NCI-H1092 (cell line): ENCODE data around the gene PGGHG.
"Not testable (repeated sequence)": the region's sequence is repeated elsewhere in the genome, so short reads cannot be mapped to it uniquely, and the experiment has no call there.

Experiments used
- DNase-seq: peaks from one replicate; lab custom pipeline; 2025; lab: John Stamatoyannopoulos, UW

Gene PGGHG

GRCh38 chr11:285021-285893 is 3.7 kb upstream of the PGGHG start:
- no peak for DNase-seq

- DNase-seq = no peak
These were observed 3.1 kb upstream of the PGGHG start for GRCh38 chr11:285894-286220.

DNA sequence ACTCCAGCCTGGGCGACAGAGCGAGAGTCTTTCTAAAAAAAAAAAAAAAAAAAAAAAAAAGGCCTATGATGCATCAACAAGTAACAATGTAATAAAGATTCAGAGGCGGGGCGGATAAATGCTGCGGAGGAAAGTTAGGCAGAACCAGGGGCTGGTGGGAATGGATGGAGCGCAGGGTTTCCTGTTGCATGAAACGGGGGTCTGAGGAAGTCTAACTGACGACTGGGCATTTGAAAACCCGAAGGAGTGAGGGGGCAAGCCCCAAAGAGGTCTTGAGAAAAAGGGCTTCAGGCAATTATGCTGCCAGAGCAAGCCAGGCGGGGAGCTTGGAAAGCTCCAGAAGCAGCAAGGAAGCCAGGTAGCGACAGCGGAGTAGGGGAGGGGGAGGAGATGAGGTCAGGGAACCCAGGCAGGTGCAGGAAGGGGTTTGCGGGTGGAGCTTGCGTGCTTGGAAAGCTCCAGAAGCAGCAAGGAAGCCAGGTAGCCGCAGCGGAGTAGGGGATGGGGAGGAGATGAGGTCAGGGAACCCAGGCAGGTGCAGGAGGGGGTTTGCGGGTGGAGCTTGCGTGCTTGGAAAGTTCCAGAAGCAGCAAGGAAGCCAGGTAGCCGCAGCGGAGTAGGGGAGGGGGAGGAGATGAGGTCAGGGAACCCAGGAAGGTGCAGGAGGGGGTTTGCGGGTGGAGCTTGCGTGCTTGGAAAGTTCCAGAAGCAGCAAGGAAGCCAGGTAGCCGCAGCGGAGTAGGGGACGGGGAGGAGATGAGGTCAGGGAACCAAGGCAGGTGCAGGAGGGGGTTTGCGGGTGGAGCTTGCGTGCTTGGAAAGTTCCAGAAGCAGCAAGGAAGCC is 1.7 kb upstream of the PGGHG start:
- DNase-seq = not testable (repeated sequence)

DNA sequence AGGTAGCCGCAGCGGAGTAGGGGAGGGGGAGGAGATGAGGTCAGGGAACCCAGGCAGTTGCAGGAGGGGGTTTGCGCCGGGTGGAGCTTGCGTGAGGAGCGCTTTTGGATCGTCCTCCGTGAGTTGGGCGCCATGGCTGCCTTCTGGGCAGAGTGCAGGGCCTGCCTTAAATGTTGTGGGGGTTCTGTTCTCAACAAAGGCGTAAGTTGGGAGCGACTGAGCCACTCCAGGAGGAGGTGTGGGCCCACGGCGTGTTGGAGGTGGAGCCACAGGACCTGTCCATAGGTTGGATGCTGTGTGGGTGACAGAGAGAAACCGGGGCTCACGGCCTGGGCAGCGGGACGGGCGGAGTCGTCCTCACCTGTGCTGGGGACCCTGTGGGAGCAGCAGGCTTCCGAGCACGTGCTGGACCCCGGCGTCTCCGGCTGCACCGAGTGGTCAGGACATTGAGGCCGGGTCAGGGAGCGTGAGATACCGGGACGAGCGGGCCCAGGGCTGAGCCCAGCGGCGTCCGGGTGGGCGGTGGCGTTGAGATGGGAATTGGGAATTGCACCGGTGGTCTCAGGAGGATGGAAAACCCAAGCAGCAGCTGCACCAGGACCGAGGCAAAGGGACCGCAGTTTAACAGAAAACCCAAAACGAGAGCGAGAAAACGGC is 977 bp upstream of the PGGHG start:
- no peak for DNase-seq

- no peak for DNase-seq
These were observed 429 bp downstream of the PGGHG start for GRCh38 chr11:289398-289711.

DNA sequence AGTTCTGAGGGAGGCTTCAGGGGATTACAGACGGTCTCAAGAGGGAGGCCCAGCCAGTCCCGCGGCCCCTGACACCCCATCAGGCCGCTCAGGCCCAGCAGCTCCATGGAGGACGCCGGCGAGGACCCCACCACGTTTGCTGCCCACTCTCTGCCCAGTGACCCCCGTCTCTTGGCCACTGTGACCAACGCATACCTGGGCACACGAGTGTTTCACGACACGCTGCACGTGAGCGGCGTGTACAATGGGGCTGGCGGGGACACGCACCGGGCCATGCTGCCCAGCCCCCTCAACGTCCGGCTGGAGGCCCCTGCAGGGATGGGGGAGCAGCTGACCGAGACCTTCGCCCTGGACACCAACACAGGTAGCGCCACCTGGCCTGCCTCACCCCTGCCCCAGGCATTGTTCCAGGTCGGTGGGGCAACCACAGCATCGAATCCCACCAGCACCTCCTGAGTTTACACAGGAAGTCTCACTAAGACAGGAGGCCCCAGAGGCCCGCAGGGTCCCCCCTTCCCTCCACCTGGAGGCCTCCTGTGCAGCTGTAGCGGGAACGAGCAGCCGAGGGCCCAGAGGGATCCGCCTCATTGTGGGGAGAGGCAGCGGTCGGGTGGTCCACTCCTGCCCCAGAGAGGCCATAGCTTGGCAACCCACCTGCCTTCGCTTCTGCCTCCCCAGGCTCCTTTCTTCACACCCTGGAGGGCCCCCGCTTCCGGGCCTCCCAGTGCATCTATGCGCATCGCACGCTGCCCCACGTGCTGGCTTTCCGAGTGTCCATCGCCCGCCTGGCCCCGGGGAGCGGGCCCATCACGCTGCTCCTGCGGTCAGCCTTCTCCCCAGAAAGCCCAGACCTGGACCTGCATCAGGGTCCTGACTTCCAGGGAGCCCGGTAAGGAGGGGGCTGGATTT is 1.0 kb downstream of the PGGHG start:
- no peak for DNase-seq

DNA sequence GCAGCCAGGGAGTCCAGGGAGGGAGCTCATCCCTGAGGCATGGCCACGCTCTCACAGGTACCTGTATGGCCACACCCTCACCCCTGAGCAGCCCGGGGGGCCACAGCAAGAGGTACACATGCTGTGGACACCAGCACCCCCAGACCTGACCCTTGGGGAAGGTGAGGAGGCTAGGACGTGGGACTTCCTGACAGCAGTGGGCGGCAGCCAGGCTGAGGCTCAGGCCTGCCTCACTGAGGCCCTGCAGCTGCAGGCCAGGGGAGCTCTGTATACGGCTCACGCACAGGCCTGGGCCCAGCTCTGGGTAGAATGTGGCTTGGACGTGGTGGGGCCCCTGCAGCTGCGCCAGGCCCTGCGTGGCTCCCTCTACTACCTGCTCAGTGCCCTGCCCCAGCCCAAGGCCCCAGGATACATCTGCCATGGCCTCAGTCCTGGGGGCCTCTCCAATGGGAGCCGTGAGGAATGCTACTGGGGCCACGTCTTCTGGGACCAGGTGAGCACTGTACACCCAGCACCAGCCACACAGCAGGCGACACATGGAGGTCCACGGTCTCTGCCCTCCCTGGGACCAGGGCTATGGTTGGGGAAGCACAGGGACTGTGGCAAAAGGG is 1.8 kb downstream of the PGGHG start:
- no peak for DNase-seq

DNA sequence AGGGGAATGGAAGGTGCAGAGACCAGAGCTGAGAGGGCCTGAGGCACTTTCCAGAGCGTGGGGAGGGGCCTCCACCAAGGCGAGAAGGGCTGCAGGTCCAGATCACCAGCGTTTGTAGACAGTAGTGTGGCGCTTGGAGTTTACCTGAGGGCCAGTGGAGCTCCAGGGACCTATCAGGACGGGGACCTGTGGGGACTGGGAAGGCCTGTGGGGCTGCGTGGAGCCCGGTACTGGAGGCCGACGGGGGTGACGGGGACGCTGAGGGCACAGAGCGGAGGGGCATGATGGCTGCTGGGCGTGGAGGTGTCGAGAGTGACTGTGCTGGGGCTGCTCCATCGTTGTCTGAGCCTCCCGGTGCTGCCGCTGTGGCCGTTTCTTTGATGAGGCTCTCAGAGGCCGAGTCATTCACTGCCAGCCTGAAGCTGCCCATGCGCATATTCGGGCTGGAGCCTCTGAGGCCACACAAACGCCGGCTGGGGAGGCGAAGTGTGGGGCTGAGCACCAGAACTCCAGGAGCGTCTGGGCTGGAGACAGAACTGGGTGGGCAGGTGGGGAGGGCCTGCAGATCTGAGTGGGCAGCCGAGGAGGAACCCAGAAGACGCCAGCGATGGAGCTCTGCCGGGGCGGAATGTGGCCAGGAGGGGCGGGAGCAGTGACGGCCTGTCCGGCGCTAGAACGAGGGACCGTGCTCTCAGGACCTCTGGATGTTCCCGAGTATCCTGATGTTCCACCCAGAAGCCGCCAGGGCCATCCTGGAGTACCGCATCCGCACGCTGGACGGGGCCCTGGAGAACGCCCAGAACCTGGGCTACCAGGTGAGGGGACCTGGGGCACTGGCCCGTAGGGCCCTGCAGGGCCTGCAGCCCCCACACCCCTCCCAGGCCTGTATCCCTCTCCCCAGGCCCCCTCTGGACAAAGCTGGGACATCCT is 2.6 kb downstream of the PGGHG start:
- DNase-seq = no peak

DNA sequence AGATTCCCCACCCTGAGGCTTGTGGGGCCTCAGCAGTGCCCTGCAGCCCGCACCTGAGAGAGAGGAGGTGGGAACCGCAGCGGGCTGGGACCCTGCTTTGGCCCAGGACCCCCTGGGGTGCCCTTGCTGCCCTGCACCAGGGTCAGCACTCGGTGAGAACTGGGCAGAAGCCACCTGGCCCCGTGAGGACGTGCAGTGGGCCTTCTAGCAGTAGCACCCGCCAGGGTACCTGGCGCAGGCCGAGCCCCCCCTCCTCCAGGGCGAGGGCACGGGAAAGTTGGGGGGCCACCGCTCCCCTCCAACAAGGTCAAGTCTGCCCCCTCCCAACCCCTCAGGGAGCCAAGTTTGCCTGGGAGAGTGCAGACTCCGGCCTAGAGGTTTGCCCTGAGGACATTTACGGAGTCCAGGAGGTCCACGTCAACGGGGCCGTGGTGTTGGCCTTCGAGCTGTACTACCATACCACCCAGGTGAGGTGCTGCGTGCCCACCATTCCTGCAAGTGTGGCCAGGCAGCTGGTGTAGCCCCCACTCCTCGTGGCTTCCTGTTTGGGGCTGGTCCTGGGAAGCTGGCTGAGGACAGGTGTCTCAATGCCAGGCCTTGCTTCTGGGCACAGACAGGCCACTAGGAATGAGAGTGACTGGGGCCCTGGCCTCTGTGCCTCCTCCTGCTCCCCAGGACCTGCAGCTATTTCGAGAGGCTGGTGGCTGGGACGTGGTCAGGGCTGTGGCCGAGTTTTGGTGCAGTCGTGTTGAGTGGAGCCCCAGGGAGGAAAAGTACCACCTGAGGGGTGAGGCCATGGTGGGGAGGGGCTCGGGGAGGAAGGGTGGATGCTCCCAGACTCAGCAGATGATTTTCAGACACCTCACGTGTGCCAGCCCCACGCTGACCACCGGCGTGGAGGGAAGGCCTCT is 3.5 kb downstream of the PGGHG start:
- no peak for DNase-seq

DNA sequence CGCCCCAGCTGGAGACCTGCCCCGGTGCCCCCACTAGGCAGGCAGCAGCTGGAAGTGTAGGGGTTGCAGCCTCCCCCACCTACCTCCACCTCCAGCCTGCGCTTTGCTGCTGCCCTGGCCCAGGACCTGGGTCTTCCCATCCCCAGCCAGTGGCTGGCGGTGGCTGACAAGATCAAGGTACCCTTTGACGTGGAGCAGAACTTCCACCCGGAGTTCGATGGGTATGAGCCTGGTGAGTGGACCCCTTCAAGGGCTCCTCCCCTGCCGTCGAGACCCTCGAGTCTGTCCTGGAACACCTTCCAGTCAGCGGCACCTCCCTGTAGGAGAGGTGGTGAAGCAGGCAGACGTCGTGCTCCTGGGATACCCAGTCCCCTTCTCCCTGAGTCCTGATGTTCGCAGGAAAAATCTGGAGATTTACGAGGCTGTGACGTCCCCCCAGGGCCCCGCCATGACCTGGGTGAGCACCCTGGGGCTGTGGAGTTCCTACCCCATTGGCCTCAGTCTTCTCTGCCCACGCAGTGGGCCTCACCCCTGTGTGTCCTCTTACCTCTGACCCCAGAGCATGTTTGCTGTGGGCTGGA is 4.4 kb downstream of the PGGHG start:
- no peak for DNase-seq

DNA sequence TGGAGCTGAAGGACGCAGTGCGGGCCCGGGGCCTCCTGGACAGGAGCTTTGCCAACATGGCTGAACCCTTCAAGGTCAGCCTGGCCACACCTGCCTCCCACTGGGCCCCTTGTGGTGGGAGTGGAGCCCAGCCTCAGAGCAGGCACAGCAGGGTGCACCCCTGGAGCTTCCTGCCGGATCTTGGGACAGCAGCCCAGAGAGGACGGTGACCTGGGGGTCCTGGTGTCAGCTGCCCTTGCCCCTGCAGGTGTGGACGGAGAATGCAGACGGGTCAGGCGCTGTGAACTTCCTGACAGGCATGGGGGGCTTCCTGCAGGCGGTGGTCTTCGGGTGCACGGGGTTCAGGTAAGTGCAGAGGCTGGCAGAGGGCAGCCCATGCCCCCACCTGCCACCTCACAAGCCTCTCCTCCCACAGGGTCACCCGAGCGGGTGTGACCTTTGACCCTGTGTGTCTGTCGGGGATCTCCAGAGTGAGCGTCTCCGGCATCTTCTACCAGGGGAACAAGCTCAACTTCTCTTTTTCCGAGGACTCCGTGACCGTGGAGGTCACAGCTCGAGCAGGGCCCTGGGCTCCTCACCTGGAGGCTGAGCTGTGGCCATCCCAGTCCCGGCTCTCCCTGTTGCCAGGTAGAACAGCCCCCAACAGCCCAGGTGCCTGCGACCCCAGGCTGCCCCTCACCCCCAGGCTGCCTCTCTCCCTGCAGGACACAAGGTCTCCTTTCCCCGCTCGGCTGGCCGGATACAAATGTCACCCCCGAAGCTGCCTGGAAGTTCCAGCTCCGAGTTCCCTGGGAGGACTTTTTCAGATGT is 5.1 kb downstream of the PGGHG start:
- no peak for DNase-seq

DNA sequence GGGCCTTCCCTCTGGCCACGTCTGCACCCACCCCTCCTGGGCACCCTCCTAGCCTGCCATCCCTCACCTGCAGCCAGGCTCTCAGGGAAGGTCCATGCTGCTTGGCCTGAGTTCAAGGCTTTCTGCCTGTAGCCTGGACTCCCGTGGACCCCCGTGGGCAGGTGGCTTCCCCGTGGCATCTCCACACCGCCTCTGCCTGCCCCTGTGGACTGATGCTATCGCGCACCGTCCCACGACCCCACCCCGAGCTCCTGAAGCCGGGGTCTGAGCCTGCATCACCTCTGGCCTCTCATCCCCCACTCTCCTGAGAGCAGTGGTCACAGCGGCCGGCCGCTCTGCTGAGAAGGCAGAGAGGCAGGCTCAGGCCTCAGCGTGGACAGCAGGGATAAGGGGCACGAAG is 5.9 kb downstream of the PGGHG start:
- no peak for DNase-seq

- no peak for DNase-seq
These were observed 6.6 kb downstream of the PGGHG start for GRCh38 chr11:295351-296170.

DNA sequence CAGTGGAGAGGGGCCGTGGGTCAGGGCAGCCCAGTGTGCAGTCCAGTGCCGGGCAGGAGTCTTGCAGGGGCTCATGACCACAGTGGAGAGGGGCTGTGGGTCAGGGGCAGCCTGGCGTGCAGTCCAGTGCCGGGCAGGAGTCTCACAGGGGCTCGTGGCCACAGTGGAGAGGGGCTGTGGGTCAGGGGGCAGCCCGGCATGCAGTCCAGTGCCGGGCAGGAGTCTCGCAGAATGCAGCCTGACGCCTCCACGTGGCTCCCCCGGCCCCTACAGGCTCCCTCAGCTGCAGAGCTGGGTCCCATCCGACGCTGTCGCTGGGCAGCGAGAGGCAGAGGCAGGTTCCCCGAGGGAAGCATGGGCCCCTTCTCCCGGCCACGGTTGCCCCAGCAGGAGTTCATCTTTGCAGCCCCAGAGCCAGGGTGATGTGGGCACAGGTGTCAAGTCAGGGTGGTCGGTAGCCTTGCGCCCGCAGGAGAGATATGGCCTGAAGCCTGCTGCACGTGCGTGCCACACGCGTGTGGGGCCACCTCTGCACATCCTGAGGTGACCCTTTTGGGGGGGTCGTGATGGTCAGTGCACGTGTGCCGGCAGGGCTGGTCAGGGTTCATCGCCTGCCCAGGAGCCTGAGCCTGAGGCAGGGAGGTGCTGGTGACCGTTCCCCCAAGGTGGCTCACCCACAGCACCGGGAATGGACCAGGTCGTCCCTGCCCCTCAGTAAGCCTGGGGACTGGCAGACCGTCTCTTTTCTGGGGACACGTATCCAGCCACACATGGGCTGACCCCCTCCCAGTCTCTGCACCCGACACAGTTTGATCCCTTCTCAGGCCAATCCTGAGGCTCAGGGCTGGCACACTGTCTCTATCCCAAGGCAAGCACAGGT is 7.5 kb downstream of the PGGHG start:
- no peak for DNase-seq

GRCh38 chr11:297051-297585 is 8.2 kb downstream of the PGGHG start:
- DNase-seq = no peak
